K562 (cell line): ENCODE results near the gene BEST2. TPM values are rescaled to one million over a fixed set of nuclear protein-coding genes. Genes with fewer than 3 reads are reported as not detected.

Source experiments
- DEAF1 ChIP-seq: fragments of 450-650 bp; formaldehyde crosslinking; IDR thresholded peaks from 2 replicates; pipeline ENCODE4 v1.4.0; 2020; ENCODE audit warnings: mild to moderate bottlenecking, moderate library complexity
- FOSL1 ChIP-seq: fragments of 200-800 bp; sonication (Bioruptor generic); conservative IDR thresholded peaks from 2 replicates; pipeline ENCODE4 v1.6.1; 2016; ENCODE audit warnings: missing genetic modification characterization, missing compliant biosample characterization
- GTF2F1 ChIP-seq: IDR thresholded peaks from 2 replicates; pipeline ENCODE4 v1.6.1; 2011; ENCODE audit warnings: low read depth, low read length, improper control_type of control experiment
- HIVEP1 ChIP-seq: fragments of 250-450 bp; sonication (Bioruptor Pico); IDR thresholded peaks from 2 replicates; pipeline ENCODE4 v1.4.0; 2020; ENCODE audit warnings: mild to moderate bottlenecking
- KLF16 ChIP-seq: IDR thresholded peaks from 2 replicates; pipeline ENCODE4 v1.6.1; 2016; ENCODE audit warnings: antibody characterized with exemption
- MGA ChIP-seq: fragments of 450-650 bp; IDR thresholded peaks from 2 replicates; pipeline ENCODE4 v1.6.1; 2016; ENCODE audit warnings: mild to moderate bottlenecking, moderate library complexity
- RBM22 ChIP-seq: fragments of 200-400 bp; formaldehyde crosslinking; IDR thresholded peaks from 2 replicates; pipeline ENCODE4 v1.6.1; 2018; ENCODE audit warnings: low read length, low read depth; ENCODE audit not compliant: poor library complexity, severe bottlenecking
- RUNX1 ChIP-seq: sonication (generic); IDR thresholded peaks from 2 replicates; pipeline ENCODE4 v1.6.1; 2016; ENCODE audit warnings: antibody characterized with exemption, low read depth
- ZNF445 ChIP-seq: fragments of 250-450 bp; sonication (Bioruptor Pico); IDR thresholded peaks from 2 replicates; pipeline ENCODE4 v1.4.0; 2020; ENCODE audit warnings: low read depth, mild to moderate bottlenecking, moderate library complexity
- ZNF518B ChIP-seq: fragments of 250-450 bp; sonication (Bioruptor Pico); IDR thresholded peaks from 2 replicates; pipeline ENCODE4 v1.5.0; 2021; ENCODE audit warnings: mild to moderate bottlenecking, moderate library complexity
- ZNF780A ChIP-seq: fragments of 250-450 bp; sonication (Bioruptor Pico); IDR thresholded peaks from 2 replicates; pipeline ENCODE4 v1.5.0; 2021; ENCODE audit warnings: mild to moderate bottlenecking
- polyA plus RNA-seq, 8 experiments: library from polyadenylated mRNA; depleted of rRNA in 4 of 8; stranded (reverse) in 5 of 8; unstranded in 3 of 8; fragments of >200 nt; fragmentation: Nextera tagmentation in 2 of 8; fragmentation: Illumina TruSeq in 1 of 8; extraction: Ambion mirVana in 2 of 8; extraction: Trizol in 1 of 8; gene quantifications; 2 replicates each; pipeline versions ENCODE4 v1.2.1 to v1.2.3, GENCODE V29; 2011 to 2014; ENCODE audit warnings: inconsistent platforms in 1 of 8, missing spikeins in 1 of 8
- total RNA-seq, 7 experiments: library from RNA; depleted of rRNA in 6 of 7; stranded (reverse); fragments of >200 nt in 6 of 7; fragmentation: Illumina TruSeq in 2 of 7; extraction: Trizol in 2 of 7; gene quantifications; 2 replicates each; pipeline versions ENCODE4 v1.2.1 to v1.2.3, GENCODE V29; 2011 to 2021; ENCODE audit warnings: low replicate concordance in 1 of 7

BEST2 gene
- total and polyA plus RNA-seq, 9 of the 15 experiments (the other 6 are each of a cell fraction or from before 2014, with no cell fraction given) = not detected

GRCh38 chr19:12806242-12807081 lies 54.9 kb downstream of the BEST2 start, which contains the start of gene RNASEH2A (continued):
- peak; percentile 98 for TF ChIP-seq MGA
- no peak for TF ChIP-seq ZNF518B (CRISPR knock-in tag)
- TF ChIP-seq KLF16 = no peak
- no peak for TF ChIP-seq GTF2F1
- no peak for TF ChIP-seq FOSL1
- no peak for TF ChIP-seq DEAF1 (CRISPR knock-in tag)
- TF ChIP-seq RBM22 = no peak
- TF ChIP-seq RUNX1 = no peak
- TF ChIP-seq ZNF445 (CRISPR knock-in tag) = no peak
- no peak for TF ChIP-seq HIVEP1 (CRISPR knock-in tag)
- no peak for TF ChIP-seq ZNF780A
